ENCODE results near the gene MDN1.

The MDN1 gene

GRCh38 chr6:89707766-89708165 lies 111.8 kb downstream of the MDN1 start:
- no peak for DNase-seq (ENCODE audit: low read depth)
- no peak for TF ChIP-seq CTCF (conservative IDR thresholded peaks at IDR 0.05; ENCODE audit: control insufficient read depth, insufficient read depth, low read depth, low read length)
- H3K4me3 ChIP-seq (ENCODE audit: control insufficient read depth, low read depth, low read length) = no peak overlapping the region

GRCh38 chr6:89706121-89706520 lies 113.5 kb downstream of the MDN1 start:
- no peak for TF ChIP-seq CTCF (conservative IDR thresholded peaks at IDR 0.05; ENCODE audit: control insufficient read depth, insufficient read depth, low read depth, low read length)
- DNase-seq (ENCODE audit: low read depth) = no peak
- H3K4me3 ChIP-seq (ENCODE audit: control insufficient read depth, low read depth, low read length) = no peak overlapping the region

GRCh38 chr6:89703292-89703691 lies 116.3 kb downstream of the MDN1 start:
- no peak for TF ChIP-seq CTCF (conservative IDR thresholded peaks at IDR 0.05; ENCODE audit: control insufficient read depth, insufficient read depth, low read depth, low read length)
- H3K4me3 ChIP-seq (ENCODE audit: control insufficient read depth, low read depth, low read length) = no peak overlapping the region
- no peak for DNase-seq (ENCODE audit: low read depth)

- no peak for TF ChIP-seq CTCF (conservative IDR thresholded peaks at IDR 0.05; ENCODE audit: control insufficient read depth, insufficient read depth, low read depth, low read length)
- DNase-seq (ENCODE audit: low read depth) = no peak
- H3K4me3 ChIP-seq (ENCODE audit: control insufficient read depth, low read depth, low read length) = no peak overlapping the region
Observed at GRCh38 chr6:89702349-89702748, 117.2 kb downstream of the MDN1 start.

- TF ChIP-seq CTCF (conservative IDR thresholded peaks at IDR 0.05; ENCODE audit: control insufficient read depth, insufficient read depth, low read depth, low read length) = no peak
- H3K4me3 ChIP-seq (ENCODE audit: control insufficient read depth, low read depth, low read length) = no peak overlapping the region
- DNase-seq (ENCODE audit: low read depth) = no peak
Observed at GRCh38 chr6:89695667-89696066, 123.9 kb downstream of the MDN1 start.

GRCh38 chr6:89694428-89694827 lies 125.2 kb downstream of the MDN1 start:
- no peak for TF ChIP-seq CTCF (conservative IDR thresholded peaks at IDR 0.05; ENCODE audit: control insufficient read depth, insufficient read depth, low read depth, low read length)
- no peak for DNase-seq (ENCODE audit: low read depth)
- no peak overlapping the region for H3K4me3 ChIP-seq (ENCODE audit: control insufficient read depth, low read depth, low read length)

- no peak for DNase-seq (ENCODE audit: low read depth)
- H3K4me3 ChIP-seq (ENCODE audit: control insufficient read depth, low read depth, low read length) = no peak overlapping the region
- TF ChIP-seq CTCF (conservative IDR thresholded peaks at IDR 0.05; ENCODE audit: control insufficient read depth, insufficient read depth, low read depth, low read length) = no peak
Observed at GRCh38 chr6:89693207-89693606, 126.4 kb downstream of the MDN1 start.
